Measurements from ENCODE around the gene TRIM42.

Gene TRIM42

GRCh38 chr3:140723576-140723975 is 45.7 kb downstream of the TRIM42 start:
- Mint-ChIP-seq H3K4me1 (no peaks in the 10 kb centered on the region), H3K36me3 (ENCODE audit: low read depth) (no peaks in the 10 kb centered on the region)
- TF ChIP-seq CTCF (IDR thresholded peaks at IDR 0.05) = no peak

GRCh38 chr3:140724856-140725812 is 47.3 kb downstream of the TRIM42 start:
- no peak overlapping the region for H3K4me3 Mint-ChIP-seq
- no peaks in the 10 kb centered on the region for H3K9me3 Mint-ChIP-seq
- DNase-seq = no peak
- TF ChIP-seq CTCF (IDR thresholded peaks at IDR 0.05) = no peak
- no peak overlapping the region for H3K27ac Mint-ChIP-seq
- H3K27me3 Mint-ChIP-seq (ENCODE audit: low read depth, poor library complexity) = no peaks in the 10 kb centered on the region
- no peaks in the 10 kb centered on the region for H3K4me1 Mint-ChIP-seq
- H3K36me3 Mint-ChIP-seq (ENCODE audit: low read depth) = no peaks in the 10 kb centered on the region

More at GRCh38 chr3:140723576-140723975, 45.7 kb downstream of the TRIM42 start:
- Mint-ChIP-seq H3K27ac (no peak overlapping the region), H3K27me3 (ENCODE audit: low read depth, poor library complexity) (no peaks in the 10 kb centered on the region), H3K4me3 (no peak overlapping the region), H3K9me3 (no peaks in the 10 kb centered on the region)
- no peak for DNase-seq

GRCh38 chr3:140726066-140726465 is 48.2 kb downstream of the TRIM42 start:
- Mint-ChIP-seq H3K27ac (no peak overlapping the region), H3K4me3 (no peak overlapping the region), H3K27me3 (ENCODE audit: low read depth, poor library complexity) (peaks cover 4% of the 10 kb centered on the region), H3K9me3 (no peaks in the 10 kb centered on the region), H3K4me1 (no peaks in the 10 kb centered on the region), H3K36me3 (ENCODE audit: low read depth) (no peaks in the 10 kb centered on the region)
- no peak for DNase-seq
- TF ChIP-seq CTCF (IDR thresholded peaks at IDR 0.05) = no peak

DNA sequence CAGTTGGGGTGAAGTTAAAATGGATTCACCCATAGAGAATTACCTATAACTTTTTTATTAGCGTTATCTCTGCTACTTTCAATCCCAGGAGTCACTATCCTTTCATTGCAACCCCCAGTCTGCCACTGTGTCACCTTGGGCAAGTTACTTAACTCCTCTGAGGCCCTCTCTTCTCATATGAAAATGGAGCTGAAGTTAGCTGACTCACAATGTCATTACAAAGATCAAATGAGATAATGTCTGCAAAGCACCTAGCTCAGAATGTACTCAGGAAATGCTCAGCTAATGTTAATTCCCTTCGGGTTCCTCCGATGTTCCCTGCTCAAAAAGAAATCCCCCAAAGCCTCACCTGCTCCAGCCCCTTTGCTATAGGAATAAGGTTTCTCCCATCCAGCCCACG is 50.0 kb downstream of the TRIM42 start:
- no peak for TF ChIP-seq CTCF (IDR thresholded peaks at IDR 0.05)
- Mint-ChIP-seq H3K27me3 (ENCODE audit: low read depth, poor library complexity) (peaks cover 6% of the 10 kb centered on the region), H3K27ac (no peak overlapping the region)

DNA sequence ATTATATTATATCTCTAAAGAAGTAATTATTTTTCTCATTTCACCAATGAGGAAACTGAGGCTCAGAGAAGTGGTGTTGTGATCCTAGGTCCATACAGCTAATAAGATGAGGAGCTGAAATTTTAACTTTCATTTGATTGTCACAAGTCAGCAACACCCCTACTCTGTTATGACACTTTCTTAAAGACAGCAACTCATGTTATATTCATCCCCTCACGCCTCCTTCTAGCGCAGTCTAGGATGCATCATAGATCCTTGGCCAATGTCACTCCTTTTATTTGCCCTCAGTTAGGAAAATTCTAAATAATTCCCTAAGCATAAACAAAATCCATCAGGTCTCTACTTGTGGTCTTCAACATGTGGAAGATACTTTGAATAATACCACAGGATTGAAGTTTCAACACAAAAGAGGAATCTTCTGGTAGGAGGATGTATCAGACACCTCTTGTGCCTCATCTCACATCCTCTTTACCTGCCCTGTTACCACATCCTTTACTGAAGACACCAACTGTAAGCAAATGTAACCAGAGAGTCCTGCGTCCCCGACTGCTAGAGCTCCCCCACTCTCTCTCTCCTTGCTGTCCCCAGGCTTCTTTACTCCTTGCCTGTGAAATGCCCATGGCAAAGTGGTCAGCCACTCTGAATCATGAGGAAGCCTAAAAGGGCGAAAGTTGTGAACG is 53.7 kb downstream of the TRIM42 start:
- no peaks in the 10 kb centered on the region for H3K4me1 Mint-ChIP-seq
- no peak for DNase-seq
- H3K4me3 Mint-ChIP-seq = no peak overlapping the region
- TF ChIP-seq CTCF (IDR thresholded peaks at IDR 0.05) = no peak
- H3K9me3 Mint-ChIP-seq = peaks cover 5% of the 10 kb centered on the region
- H3K27ac Mint-ChIP-seq = no peak overlapping the region
- no peaks in the 10 kb centered on the region for H3K36me3 Mint-ChIP-seq (ENCODE audit: low read depth)
- peaks cover 13% of the 10 kb centered on the region for H3K27me3 Mint-ChIP-seq (ENCODE audit: low read depth, poor library complexity)

More for the DNA sequence above, 50.0 kb downstream of the TRIM42 start:
- Mint-ChIP-seq H3K4me3 (no peak overlapping the region), H3K4me1 (no peaks in the 10 kb centered on the region), H3K9me3 (no peaks in the 10 kb centered on the region), H3K36me3 (ENCODE audit: low read depth) (no peaks in the 10 kb centered on the region)
- no peak for DNase-seq
